ENCODE data around the gene CST7.
"Not testable (repeated sequence)": the region's sequence is repeated elsewhere in the genome, so short reads cannot be mapped to it uniquely, and the experiment has no call there.

Gene CST7

DNA sequence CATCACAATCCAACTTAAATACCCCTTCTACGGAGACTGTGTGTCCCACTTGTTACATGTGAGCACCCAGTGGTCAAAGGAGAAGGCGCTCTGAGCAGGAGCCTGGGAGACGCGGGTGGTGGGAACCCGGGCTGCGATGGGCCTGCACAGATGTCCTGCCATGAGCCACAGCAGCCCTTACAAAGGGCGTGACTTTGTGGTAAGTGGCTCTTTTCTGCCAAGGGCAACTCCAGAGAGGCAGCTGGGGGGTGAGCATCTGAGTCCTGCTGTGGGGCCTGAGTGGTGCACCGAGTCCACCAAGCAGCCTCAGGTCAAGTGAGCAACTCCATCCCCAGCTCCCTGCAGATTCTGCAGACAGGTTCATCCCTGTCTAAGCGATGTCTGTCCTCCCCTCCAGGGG lies 33.6 kb upstream of the CST7 start:
- Histone ChIP-seq H3K4me1 (ENCODE audit: control insufficient read depth, insufficient read depth, low read length) (peaks cover 10% of the 10 kb centered on the region; the same call in 1 of the 2 replicates), H3K36me3 (ENCODE audit: control insufficient read depth, insufficient read depth, low read length) (no peaks in the 10 kb centered on the region), H3K4me3 (ENCODE audit: low read depth, low read length) (no peak overlapping the region), H3K9me3 (ENCODE audit: control insufficient read depth, insufficient read depth, low read depth, low read length) (no peaks in the 10 kb centered on the region), H3K27ac (ENCODE audit: low read depth, low read length) (no peak overlapping the region), H3K9ac (ENCODE audit: low read length) (no peak overlapping the region), H3K27me3 (ENCODE audit: control insufficient read depth, insufficient read depth, low read length) (peaks cover 57% of the 10 kb centered on the region)

GRCh38 chr20:24915892-24916291 lies 33.2 kb upstream of the CST7 start:
- H3K9me3 ChIP-seq (ENCODE audit: control insufficient read depth, insufficient read depth, low read depth, low read length), result no peaks in the 10 kb centered on the region
- no peaks in the 10 kb centered on the region for H3K36me3 ChIP-seq (ENCODE audit: control insufficient read depth, insufficient read depth, low read length)
- H3K27me3 ChIP-seq (ENCODE audit: control insufficient read depth, insufficient read depth, low read length), result peaks cover 53% of the 10 kb centered on the region
- no peak overlapping the region for H3K27ac ChIP-seq (ENCODE audit: low read depth, low read length)
- no peak overlapping the region for H3K9ac ChIP-seq (ENCODE audit: low read length)
- H3K4me1 ChIP-seq (ENCODE audit: control insufficient read depth, insufficient read depth, low read length), result peaks cover 10% of the 10 kb centered on the region; the same call in 1 of the 2 replicates
- H3K4me3 ChIP-seq (ENCODE audit: low read depth, low read length), result no peak overlapping the region

DNA sequence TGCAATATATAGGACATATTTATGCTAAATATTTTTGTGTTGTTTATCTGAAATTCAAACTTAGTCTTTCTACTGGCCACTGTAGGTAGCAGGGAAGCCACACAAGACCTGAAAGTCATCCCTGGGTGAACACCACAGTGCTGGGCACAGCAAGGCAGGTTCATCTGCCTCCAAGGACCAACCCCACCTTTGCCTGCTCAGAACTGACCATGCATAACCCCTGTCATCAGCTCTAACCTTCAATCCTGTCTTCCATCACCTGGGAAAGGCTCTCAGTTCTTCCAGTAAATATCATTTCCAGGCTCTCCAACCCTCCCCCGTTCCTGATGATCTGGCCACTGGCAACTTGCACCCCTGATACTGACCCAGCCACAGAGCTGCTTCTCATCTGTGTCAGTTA lies 32.7 kb upstream of the CST7 start:
- H3K9me3 ChIP-seq (ENCODE audit: control insufficient read depth, insufficient read depth, low read depth, low read length), result peaks cover 2% of the 10 kb centered on the region; the same call in 1 of the 2 replicates
- no peaks in the 10 kb centered on the region for H3K36me3 ChIP-seq (ENCODE audit: control insufficient read depth, insufficient read depth, low read length)
- H3K27ac ChIP-seq (ENCODE audit: low read depth, low read length), result no peak overlapping the region

DNA sequence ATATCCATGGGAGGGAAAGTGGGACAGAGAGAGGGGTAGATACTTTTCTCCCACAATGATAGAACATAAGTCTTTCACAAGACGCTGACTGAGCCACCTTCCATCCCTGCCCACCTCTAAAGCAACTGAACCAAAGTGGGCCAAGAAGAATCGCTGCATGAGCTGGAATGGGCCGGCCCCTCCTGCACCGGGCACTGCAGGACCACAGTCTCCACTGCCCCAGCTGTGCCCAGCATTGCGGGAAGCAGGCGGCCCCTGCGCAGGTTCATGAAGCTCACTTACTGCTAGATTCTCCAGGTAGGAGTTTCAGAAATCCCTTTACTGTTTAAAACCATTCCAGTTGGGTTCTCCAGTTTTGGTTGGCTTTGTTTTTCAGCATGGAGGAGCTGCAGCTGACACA lies 32.0 kb upstream of the CST7 start:
- H3K9me3 ChIP-seq (ENCODE audit: control insufficient read depth, insufficient read depth, low read depth, low read length), result peaks cover 6% of the 10 kb centered on the region; the same call in 1 of the 2 replicates
- H3K4me3 ChIP-seq (ENCODE audit: low read depth, low read length), result no peak overlapping the region
- H3K27ac ChIP-seq (ENCODE audit: low read depth, low read length), result no peak overlapping the region
- peaks cover under 1% of the 10 kb centered on the region; the same call in 1 of the 2 replicates for H3K4me1 ChIP-seq (ENCODE audit: control insufficient read depth, insufficient read depth, low read length)
- H3K36me3 ChIP-seq (ENCODE audit: control insufficient read depth, insufficient read depth, low read length), result no peaks in the 10 kb centered on the region
- H3K27me3 ChIP-seq (ENCODE audit: control insufficient read depth, insufficient read depth, low read length), result peaks cover 45% of the 10 kb centered on the region
- no peak overlapping the region for H3K9ac ChIP-seq (ENCODE audit: low read length)

More for the DNA sequence above, 32.7 kb upstream of the CST7 start:
- Histone ChIP-seq H3K9ac (ENCODE audit: low read length) (no peak overlapping the region), H3K4me3 (ENCODE audit: low read depth, low read length) (no peak overlapping the region), H3K27me3 (ENCODE audit: control insufficient read depth, insufficient read depth, low read length) (peaks cover 48% of the 10 kb centered on the region), H3K4me1 (ENCODE audit: control insufficient read depth, insufficient read depth, low read length) (peaks cover 7% of the 10 kb centered on the region; the same call in 1 of the 2 replicates)

GRCh38 chr20:24917797-24918578 lies 31.1 kb upstream of the CST7 start:
- no peaks in the 10 kb centered on the region for H3K4me1 ChIP-seq (ENCODE audit: control insufficient read depth, insufficient read depth, low read length)
- no peak overlapping the region for H3K4me3 ChIP-seq (ENCODE audit: low read depth, low read length)
- peaks cover 6% of the 10 kb centered on the region; the same call in 1 of the 2 replicates for H3K9me3 ChIP-seq (ENCODE audit: control insufficient read depth, insufficient read depth, low read depth, low read length)
- no peaks in the 10 kb centered on the region for H3K36me3 ChIP-seq (ENCODE audit: control insufficient read depth, insufficient read depth, low read length)
- H3K27me3 ChIP-seq (ENCODE audit: control insufficient read depth, insufficient read depth, low read length), result peaks cover 36% of the 10 kb centered on the region; the same call in 1 of the 2 replicates
- no peak overlapping the region for H3K27ac ChIP-seq (ENCODE audit: low read depth, low read length)
- H3K9ac ChIP-seq (ENCODE audit: low read length), result no peak overlapping the region

DNA sequence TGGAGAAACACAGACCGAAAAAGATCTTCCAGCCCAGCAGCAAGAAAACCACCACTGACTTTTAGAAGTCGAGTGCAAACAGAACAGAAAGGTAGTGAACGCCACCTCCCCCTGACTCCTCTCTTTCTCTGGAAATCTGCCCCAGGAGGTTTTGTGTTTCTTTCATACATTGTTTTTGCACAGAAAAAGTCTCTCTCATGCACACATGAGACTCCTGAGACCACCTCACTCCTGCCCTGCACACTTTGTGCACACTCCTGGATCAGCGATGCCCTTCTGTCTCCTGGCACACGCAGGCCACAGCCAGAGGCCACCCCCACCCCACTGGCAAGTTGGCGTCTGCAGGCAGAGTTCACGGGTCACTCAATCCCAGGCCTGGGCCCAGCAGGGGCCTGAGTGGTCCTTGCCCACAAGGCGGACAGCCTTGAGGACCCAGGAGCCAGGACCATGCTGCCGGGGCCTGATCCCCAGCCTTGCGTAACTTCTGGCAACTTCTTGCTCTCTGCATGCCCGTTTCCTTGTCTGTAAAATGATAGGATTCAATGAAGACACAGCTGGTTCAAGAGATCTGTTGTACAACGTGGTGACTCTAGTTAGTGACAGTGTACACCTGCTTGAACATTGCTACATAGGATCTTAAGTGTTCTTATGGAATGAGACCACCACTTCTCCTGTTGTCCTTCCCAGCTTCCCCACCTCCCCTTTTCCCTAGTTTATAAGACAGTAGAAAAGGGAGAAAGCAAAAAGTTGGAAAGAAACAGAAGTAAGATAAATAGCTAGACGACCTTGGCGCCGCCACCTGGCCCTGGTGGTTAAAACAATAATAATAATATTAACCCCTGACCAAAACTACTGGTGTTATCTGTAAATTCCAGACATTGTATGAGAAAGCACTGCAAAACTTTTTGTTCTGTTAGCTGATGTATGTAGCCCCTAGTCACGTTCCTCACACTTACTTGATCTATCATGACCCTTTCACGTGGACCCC lies 30.2 kb upstream of the CST7 start:
- Histone ChIP-seq H3K27ac (ENCODE audit: low read depth, low read length) (no peak overlapping the region), H3K9ac (ENCODE audit: low read length) (no peak overlapping the region), H3K4me3 (ENCODE audit: low read depth, low read length) (no peak overlapping the region)

GRCh38 chr20:24919665-24920064 lies 29.4 kb upstream of the CST7 start:
- H3K9ac ChIP-seq (ENCODE audit: low read length); H3K9me3 ChIP-seq (ENCODE audit: control insufficient read depth, insufficient read depth, low read depth, low read length); H3K27ac ChIP-seq (ENCODE audit: low read depth, low read length); H3K36me3 ChIP-seq (ENCODE audit: control insufficient read depth, insufficient read depth, low read length); H3K4me3 ChIP-seq (ENCODE audit: low read depth, low read length); H3K4me1 ChIP-seq (ENCODE audit: control insufficient read depth, insufficient read depth, low read length): not testable (repeated sequence)
- H3K27me3 ChIP-seq (ENCODE audit: control insufficient read depth, insufficient read depth, low read length), result peaks cover 25% of the 10 kb centered on the region; the same call in 1 of the 2 replicates

More for the DNA sequence above, 30.2 kb upstream of the CST7 start:
- Histone ChIP-seq H3K4me1 (ENCODE audit: control insufficient read depth, insufficient read depth, low read length) (no peaks in the 10 kb centered on the region), H3K9me3 (ENCODE audit: control insufficient read depth, insufficient read depth, low read depth, low read length) (peaks cover 6% of the 10 kb centered on the region; the same call in 1 of the 2 replicates), H3K27me3 (ENCODE audit: control insufficient read depth, insufficient read depth, low read length) (peaks cover 29% of the 10 kb centered on the region; the same call in 1 of the 2 replicates), H3K36me3 (ENCODE audit: control insufficient read depth, insufficient read depth, low read length) (no peaks in the 10 kb centered on the region)

DNA sequence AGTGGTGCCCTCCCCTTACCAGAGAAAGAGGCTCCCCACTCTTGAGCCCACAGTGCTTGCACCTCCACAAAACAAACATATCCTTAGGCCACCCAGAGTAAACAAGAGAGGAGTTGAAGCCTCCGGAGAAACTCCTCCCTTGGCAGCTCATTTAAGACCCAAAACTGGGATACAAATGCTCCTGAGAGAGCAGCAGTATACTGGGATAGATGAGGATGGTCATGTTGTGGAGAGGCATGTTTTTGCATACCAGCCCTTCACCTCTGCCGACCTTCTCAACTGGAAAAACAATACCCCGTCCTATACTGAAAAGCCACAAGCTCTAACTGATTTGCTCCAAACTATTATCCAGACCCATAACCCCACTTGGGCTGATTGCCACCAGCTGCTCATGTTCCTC lies 28.4 kb upstream of the CST7 start:
- H3K36me3 ChIP-seq (ENCODE audit: control insufficient read depth, insufficient read depth, low read length); H3K4me1 ChIP-seq (ENCODE audit: control insufficient read depth, insufficient read depth, low read length); H3K4me3 ChIP-seq (ENCODE audit: low read depth, low read length); H3K9me3 ChIP-seq (ENCODE audit: control insufficient read depth, insufficient read depth, low read depth, low read length); H3K27ac ChIP-seq (ENCODE audit: low read depth, low read length); H3K9ac ChIP-seq (ENCODE audit: low read length): not testable (repeated sequence)
- H3K27me3 ChIP-seq (ENCODE audit: control insufficient read depth, insufficient read depth, low read length), result peaks cover 18% of the 10 kb centered on the region; the same call in 1 of the 2 replicates

GRCh38 chr20:24929259-24929658 lies 19.8 kb upstream of the CST7 start:
- H3K27me3 ChIP-seq (ENCODE audit: control insufficient read depth, insufficient read depth, low read length); H3K27ac ChIP-seq (ENCODE audit: low read depth, low read length); H3K36me3 ChIP-seq (ENCODE audit: control insufficient read depth, insufficient read depth, low read length); H3K9ac ChIP-seq (ENCODE audit: low read length); H3K4me3 ChIP-seq (ENCODE audit: low read depth, low read length); H3K4me1 ChIP-seq (ENCODE audit: control insufficient read depth, insufficient read depth, low read length); H3K9me3 ChIP-seq (ENCODE audit: control insufficient read depth, insufficient read depth, low read depth, low read length): not testable (repeated sequence)

- H3K9me3 ChIP-seq (ENCODE audit: control insufficient read depth, insufficient read depth, low read depth, low read length); H3K4me3 ChIP-seq (ENCODE audit: low read depth, low read length); H3K9ac ChIP-seq (ENCODE audit: low read length); H3K36me3 ChIP-seq (ENCODE audit: control insufficient read depth, insufficient read depth, low read length); H3K4me1 ChIP-seq (ENCODE audit: control insufficient read depth, insufficient read depth, low read length); H3K27ac ChIP-seq (ENCODE audit: low read depth, low read length); H3K27me3 ChIP-seq (ENCODE audit: control insufficient read depth, insufficient read depth, low read length): not testable (repeated sequence)
These were observed 19.0 kb upstream of the CST7 start for GRCh38 chr20:24929867-24930723.
